HG03280 (cell line): ENCODE measurements around the gene RAPGEF4.
"Not testable (repeated sequence)": the region's sequence is repeated elsewhere in the genome, so short reads cannot be mapped to it uniquely, and the experiment has no call there.

Experiments used
- ATAC-seq: cut with Tn5 transposase; IDR thresholded peaks from one replicate; pipeline ENCODE4 v1.9.1; 2021; ENCODE audit warnings: mild to moderate bottlenecking, moderate library complexity; ENCODE audit not compliant: unreplicated experiment

Gene RAPGEF4

DNA sequence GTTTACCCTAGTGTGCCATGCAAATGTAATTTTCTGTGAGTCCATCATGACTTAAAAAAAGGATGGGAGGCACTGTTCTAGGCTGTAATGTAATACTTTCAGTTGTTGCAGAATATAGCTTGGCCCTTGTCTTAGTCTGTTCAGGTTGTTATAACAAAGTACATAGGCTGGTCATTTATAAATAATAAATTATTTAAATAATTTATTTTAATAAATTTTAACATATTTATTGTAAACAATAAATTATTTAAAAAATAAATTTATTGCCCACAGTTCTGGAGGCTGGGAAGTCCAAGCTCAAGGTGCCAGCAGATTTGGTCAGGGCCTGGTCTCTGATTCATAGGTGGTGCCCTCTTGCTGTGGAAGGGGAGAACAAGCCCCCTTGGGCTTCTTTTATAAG lies 35.2 kb downstream of the RAPGEF4 start:
- no peak for ATAC-seq

DNA sequence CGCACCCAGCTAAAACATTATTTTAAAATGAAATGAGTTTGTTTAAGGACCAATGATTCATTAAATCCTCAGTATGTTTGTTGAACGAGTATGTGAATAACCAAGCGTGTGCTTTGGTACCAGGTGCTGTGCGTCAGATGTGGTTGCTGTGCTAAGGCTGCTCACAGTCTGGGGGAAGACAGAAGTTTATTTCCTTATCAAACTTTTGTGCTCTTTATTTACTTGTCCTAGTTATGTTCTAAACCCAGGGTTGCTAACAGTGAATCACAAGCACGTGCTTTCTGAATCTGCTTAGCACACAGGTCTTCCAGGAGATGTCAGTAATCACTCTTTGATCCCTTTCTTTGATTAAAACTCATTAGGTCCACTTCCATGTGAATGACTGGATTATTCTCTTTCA lies 37.0 kb downstream of the RAPGEF4 start:
- no peak for ATAC-seq

DNA sequence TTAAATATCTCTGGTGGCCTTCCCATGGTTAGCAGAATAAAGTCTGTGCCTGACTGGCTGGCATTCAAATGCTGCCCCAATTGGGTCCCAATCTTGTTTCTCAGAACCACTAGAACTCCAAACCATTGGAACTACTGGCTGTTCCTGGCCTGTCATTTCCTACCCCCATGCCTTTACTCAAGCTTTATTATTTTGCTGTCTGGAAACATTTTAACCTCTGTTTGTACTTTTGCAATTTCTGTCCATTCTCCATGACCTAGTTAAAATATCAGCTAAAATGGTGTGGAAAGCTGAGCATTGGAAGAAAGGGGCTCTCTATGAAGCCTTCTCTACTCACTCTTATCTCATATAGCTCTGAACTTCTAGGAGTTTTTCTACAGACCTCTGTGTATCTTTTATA lies 38.7 kb downstream of the RAPGEF4 start:
- no peak for ATAC-seq

DNA sequence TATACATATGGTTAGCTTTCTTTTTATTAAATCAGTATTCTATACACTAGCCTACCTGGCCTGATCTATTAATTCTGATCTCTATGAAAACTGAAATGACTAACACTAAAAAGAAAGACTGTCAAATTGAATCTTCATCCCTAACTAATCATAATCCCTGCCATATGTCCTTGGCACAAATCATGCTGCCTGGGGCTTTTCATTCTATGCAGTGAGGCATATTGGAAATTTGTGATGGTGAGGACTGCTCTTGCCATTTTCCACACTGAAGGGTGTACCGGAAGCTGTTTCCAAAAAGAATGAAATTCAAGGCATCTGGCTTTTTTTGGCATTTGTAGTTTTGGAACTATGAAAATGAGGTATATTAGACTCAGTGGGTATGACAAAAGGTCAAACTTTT lies 39.7 kb downstream of the RAPGEF4 start:
- no peak for ATAC-seq

DNA sequence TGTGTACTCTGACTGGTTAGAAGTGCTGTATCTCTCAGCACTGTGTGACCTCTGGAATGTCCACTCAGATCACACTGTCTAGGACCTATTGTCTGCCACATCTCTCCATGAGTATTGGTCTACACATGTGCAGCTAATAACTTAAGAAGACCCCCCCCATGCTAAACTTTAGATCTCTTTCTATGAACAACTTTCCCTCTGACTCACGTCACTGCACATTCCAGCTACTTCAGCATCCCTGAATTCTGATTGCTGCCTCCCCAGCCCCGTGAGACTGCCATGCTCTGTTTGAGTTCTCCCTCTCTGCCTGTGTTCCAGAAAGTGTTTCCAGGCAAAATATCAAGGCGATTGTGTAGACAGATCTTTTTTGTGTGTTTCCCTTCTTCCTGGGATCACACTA lies 41.8 kb downstream of the RAPGEF4 start:
- ATAC-seq: no peak

DNA sequence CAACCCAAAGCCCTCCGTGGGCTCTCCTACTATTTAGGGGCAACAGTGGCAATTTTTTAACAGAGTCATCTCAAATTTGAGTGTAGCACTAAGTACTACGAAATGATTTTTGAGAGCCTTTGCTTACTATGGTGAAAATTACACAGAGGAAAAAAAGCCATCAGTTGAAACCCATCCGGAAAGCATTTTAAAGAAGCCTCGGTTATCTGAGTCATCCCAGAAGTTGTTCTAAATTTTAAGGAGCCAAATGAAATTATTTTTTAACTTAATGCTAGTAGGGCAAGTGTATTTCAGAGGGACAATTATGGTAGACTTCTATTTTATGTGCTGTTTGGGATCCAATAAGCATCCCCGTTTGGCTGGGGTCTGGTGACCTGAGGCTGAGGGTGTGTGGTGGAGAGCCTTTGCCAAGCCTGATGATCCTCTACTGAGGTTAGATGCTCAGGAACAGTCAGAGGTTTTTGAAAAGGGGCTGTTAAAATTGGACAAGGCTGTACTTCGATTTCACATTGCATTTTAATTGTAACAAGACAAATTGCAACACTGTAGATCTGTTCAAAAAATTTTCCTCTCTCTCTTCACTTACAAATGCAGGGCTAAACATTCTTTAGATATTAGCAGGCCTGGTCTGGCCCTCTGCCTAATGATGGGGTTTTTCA lies 47.0 kb downstream of the RAPGEF4 start:
- ATAC-seq: no peak

DNA sequence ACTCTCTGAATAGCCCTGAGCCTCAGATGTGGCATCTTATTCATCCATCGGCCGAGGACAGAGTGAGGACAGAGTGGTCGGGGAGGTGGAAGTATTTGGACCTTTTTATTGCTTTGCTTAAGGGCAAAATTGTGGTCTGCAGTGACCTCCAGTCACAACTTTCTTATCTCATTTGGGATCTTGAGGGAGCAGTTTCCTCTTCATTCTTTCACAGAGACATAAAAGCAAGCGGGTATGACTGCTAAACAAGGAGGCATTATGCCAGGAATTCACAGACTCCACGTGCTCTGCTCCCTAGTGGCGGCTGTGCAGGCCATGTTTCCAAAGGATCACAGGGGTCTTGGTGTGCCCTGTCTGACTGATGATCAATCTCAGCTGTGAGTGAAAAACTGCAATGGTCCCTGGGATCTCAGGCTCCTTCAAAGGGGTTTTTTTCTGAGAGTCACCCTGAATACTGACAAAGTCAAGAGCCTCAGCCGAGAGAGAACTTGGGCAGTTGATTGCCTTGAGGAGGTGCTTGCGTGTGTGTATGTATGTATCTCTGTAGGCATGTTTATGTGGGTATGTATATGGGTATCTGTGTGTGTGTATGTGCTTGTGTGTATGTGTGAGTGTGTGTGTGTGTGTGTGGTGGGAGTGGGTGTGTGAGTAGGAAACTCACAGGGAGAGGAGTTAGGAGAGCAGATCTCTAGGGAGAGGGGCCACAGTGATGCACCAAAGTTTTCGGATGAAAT lies 47.7 kb downstream of the RAPGEF4 start:
- ATAC-seq: no peak

DNA sequence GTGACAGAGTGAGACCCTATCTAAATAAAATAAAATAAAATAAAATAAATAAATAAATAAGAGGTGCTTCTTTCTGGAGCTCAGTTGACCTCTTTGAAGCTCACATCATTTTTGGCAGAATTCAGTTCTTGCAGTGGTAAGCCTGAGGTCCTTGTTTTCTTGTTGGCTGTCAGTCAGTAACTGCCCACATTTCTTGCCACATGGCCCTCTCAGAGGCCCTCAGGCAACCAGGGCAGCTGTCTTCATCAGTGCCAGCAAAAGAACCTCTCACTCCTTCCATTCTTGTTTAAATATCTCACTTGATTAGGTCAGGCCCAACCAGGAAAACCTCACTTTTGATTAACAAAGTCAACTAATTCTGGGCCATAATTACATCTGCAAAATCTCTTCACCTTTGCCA lies 53.2 kb downstream of the RAPGEF4 start:
- ATAC-seq: no peak

DNA sequence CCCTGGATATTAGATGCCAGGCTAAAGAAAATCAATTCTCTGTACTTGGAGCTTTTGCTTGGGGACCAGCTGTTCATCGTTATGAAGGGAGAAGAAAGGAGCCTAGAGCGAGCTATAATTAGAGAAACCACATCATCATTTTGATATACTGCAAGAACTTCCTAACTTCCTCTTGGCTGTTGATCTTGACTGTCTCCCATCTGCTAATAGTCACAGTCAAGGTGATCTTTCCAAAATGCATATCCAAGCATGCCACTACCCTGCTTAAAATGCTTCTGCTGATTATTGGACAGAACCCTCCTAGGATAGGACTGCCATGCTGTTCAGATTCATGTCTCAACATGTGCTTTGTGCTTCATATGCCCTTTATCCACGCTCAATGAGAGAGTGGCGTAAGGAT lies 54.8 kb downstream of the RAPGEF4 start:
- ATAC-seq: no peak

DNA sequence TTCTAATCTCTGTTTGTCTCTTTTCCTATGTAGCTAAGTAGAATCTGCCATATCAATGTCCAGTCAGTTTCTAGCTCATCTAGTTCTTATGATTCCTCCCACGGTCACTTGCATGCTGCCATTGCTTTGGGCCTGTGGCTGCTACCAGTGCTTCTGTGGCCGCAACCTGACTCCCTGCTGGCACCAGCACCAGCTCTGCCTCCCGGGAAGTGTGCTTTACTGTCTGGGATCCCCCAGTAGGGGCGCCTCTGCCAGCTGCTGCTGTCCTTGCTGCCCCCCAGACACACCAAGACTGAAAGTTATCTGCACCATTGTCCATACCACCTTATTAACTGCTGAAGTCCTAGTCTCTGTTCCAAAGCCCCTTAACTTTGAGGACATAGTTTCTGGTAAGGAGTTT lies 56.3 kb downstream of the RAPGEF4 start:
- no peak for ATAC-seq

DNA sequence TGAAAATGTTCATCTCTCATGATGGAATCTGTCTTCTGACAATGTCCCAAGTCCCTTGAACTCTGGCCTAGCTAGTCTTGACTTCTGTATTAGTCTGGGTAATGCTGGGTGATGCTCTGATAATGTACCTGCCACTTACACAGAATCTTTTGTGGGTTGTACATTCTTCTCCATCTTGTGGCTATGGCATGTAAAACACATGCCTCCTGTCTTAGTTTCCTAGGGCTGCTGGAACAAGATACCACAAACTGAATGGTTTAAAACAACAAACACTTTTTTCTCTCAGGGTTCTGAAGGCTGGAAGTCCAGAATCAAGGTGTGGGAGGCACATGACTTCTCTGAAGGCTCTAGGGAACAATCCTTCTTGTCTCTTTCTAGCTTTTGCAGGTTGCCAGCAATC lies 57.1 kb downstream of the RAPGEF4 start:
- no peak for ATAC-seq

DNA sequence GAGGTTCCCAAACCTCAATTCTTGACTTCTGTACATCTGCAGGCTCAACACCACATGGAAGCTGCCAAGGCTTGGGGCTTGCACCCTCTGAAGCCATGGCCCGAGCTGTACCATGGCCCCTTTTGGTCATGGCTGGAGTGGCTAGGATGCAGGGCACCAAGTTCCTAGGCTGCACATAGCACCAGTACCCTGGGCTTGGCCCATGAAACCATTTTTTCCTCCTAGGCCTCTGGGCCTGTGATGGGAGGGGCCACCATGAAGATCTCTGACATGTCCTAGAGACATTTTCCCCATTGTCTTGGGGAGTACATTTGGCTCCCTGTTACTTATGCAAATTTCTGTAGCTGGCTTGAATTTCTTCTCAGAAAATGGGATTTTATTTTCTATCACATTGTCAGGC lies 67.7 kb downstream of the RAPGEF4 start:
- ATAC-seq: not testable (repeated sequence)

DNA sequence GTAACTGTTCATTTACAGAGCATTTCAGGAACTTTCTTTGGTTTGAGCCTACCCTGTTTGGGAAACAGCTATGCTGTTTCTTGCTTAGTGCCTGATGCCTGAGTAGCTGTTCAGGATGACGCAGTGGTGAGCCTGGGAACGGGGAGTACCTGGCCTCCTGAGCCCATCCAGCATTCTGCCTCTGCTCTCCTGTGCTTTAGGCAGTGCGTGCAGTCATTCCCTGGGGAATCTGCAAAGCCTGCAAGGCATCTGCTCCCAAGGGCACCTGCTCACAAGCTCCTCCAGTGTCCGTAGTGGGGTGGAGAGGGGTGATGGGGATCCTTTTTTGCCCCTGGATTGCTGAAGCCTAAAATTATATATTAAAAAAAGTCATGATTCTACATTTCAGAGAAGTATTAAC lies 68.8 kb downstream of the RAPGEF4 start:
- no peak for ATAC-seq

DNA sequence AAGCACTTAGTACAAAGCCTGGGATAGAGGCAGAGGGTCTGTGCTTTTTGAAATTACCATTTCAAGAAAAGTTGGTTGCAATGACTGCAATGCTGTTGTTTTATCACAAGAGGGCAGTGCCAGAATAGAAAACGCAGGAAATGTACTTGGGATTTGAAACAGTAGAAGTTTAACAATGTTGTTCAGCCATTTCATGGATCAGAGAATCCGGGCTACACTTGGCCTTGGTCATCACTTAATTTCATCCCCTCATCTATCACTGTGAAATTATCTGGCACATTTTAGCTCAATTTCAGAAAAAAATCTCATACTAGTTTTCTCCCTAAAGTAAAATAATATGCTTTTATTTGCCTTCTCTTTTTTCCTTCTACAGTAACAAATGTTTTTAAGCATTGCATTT lies 70.8 kb downstream of the RAPGEF4 start:
- ATAC-seq: no peak

DNA sequence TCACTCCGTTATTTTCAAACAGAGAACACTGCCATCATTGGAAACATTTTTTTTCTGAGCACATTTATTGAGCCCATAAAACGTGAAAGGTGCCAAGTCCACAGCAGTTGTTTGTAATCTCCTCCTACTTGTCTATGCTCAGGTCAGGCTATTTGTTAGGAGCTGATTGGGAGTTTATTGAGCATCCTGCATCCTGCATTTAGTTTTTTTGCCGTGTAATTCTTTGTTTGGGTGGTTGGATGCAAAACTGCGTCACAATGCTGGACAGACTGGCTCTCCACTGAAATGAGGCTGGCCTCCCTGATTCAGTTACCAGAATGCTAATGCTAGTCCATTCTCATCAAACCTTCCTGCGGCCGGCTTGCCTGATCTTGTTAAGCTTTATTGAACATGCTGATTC lies 71.4 kb downstream of the RAPGEF4 start:
- ATAC-seq: no peak

DNA sequence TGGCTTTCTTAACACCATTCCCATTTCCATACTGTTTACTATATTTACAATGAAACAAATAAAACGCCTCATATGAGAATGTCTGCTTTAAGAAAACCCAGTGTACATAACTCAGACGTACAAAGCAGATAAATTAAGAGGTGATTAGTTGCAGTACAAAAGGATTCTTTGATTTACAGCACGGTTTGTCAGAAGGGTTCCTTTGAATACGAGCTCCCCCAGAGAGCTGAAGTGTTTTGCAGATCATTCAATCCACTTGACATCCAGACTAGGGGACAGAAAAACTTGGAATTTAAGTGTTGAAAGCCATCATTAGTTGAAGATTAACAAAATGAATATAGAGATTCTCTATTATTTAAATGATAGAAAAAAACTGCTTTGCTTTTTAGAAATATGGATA lies 72.5 kb downstream of the RAPGEF4 start:
- no peak for ATAC-seq

DNA sequence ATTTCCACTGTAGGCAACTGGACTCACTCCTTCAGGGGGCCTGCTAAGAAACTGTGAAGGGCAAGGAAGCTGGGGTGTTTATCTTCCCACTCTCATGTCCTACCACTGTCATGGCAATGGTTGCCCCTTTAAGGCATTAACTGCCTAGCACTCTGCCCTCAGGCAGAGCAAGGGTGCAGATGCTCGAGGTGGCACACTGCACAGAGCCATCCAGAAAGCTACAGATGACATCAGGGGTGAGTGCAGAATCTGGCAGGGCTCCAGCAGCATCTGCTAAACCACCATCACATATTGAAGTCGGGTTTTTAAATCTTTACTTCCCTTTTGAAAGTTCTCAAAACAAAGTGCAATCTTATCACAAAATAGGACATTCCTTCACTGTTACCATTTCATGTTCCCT lies 75.4 kb downstream of the RAPGEF4 start:
- no peak for ATAC-seq

DNA sequence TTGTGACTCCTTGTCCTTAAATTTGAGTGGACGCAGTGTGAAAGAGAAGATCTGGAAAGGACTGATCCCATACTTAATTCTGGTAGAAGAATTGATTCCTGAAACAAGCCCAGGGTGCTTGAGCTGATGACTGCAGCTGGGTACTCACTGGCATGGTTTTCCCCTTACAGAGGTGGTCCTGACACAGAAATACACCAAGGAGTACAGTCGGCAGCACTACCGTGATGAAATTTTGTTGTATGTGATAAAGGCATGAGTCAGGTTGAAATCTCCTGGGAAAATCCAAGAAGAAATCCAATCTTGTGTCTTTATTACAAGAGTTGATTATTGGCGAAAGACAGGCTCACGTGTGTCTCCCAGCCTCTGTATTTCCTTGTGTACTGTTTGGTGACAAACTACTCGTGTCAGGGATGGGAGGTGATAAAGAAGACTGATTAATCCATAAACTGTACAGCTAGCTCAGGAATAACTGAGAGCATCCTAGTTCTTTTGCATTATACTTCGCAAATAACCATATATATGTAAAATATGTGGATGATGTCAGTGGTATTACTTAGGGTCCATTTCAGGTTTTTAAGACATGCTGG lies 76.6 kb downstream of the RAPGEF4 start:
- no peak for ATAC-seq

DNA sequence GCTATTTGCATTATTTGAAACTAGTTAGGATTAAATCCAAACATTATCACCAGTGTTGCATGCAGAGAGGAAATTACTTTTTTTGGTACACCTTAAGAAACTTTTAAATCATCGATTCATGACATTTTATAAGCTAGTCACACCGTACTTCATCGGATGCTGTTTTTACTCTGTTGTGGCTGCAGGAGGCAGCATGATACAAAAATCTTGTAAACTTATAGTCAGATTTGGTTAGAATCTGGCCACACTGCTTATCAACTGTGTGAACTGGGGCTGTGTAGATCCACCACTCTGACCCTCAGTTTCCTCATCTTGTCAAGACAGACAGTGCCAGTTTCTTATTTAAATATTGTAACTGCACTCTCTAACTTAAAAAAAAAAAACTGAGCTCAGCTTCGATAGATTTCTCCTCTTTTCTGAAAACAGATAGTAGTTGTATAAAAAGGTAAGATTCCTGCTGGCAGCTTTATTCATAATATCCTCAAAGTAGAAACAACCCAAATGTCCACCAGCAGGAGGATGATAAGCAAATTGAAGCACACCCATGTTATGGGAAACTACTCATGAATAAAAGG lies 77.8 kb downstream of the RAPGEF4 start:
- ATAC-seq: no peak

DNA sequence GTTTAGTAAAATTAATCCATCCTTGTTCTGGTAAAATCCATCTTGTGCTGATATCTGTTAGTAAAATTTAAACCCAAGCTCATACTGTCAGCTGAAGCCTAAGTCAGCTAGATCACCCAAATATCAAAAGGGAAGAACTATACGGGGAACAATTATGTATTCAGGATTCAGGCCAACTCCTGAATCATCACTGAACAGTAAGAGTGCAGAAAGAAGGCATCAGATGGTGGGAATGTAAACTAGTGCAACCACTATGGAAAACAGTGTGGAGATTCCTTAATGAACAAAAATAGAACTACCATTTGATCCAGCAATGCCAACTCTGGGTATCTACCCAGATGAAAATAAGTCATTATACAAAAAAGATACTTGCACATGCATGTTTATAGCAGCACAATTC lies 81.8 kb downstream of the RAPGEF4 start:
- ATAC-seq: no peak

DNA sequence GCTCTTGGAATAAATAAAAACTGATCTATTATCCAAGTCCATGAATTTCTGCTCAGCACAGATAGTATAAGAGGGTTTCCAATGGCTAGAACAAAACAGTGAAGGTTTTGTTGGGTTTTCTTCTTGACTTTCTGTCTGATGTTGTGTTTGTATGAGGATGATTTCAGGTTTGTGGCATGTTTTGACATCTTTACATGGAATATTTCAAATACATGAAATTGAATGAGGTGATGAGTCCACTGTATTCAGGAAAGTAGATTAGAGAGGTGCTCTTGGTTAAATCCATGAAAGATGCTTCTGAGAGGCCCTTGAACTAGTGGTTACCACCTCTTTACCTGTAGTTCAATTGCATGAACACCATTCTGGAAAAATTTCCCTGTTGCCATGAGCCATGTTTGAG lies 84.3 kb downstream of the RAPGEF4 start:
- ATAC-seq: no peak
